ENCODE results near the gene COL27A1. TPM values are rescaled to one million over a fixed set of nuclear protein-coding genes. Genes with fewer than 3 reads are reported as not detected.

Gene COL27A1
- total RNA-seq, 1 donor from 2014 or later: 3.9 TPM

GRCh38 chr9:114206221-114206789 lies 51.0 kb downstream of the COL27A1 start:
- Mint-ChIP-seq H3K4me3 (ENCODE audit: unreplicated experiment) (no peak overlapping the region), H3K36me3 (ENCODE audit: unreplicated experiment) (no peaks in the 10 kb centered on the region), H3K4me1 (ENCODE audit: low read depth, unreplicated experiment) (no peaks in the 10 kb centered on the region), H3K27ac (ENCODE audit: unreplicated experiment) (no peak overlapping the region), H3K27me3 (ENCODE audit: unreplicated experiment) (no peaks in the 10 kb centered on the region), H3K9me3 (ENCODE audit: unreplicated experiment) (peaks cover 3% of the 10 kb centered on the region)
- DNase-seq: no peak
- TF ChIP-seq CTCF (IDR thresholded peaks at IDR 0.05; ENCODE audit: partially characterized antibody, unreplicated experiment): no peak

- Mint-ChIP-seq H3K27ac (ENCODE audit: unreplicated experiment) (no peak overlapping the region), H3K9me3 (ENCODE audit: unreplicated experiment) (peaks cover 3% of the 10 kb centered on the region), H3K36me3 (ENCODE audit: unreplicated experiment) (no peaks in the 10 kb centered on the region), H3K4me1 (ENCODE audit: low read depth, unreplicated experiment) (no peaks in the 10 kb centered on the region), H3K4me3 (ENCODE audit: unreplicated experiment) (no peak overlapping the region), H3K27me3 (ENCODE audit: unreplicated experiment) (peaks cover under 1% of the 10 kb centered on the region)
- DNase-seq: no peak
- TF ChIP-seq CTCF (IDR thresholded peaks at IDR 0.05; ENCODE audit: partially characterized antibody, unreplicated experiment): no peak
Observed at GRCh38 chr9:114207034-114207810, 51.9 kb downstream of the COL27A1 start.

- H3K9me3 Mint-ChIP-seq (ENCODE audit: unreplicated experiment): peaks cover 3% of the 10 kb centered on the region
- no peaks in the 10 kb centered on the region for H3K4me1 Mint-ChIP-seq (ENCODE audit: low read depth, unreplicated experiment)
- H3K27ac Mint-ChIP-seq (ENCODE audit: unreplicated experiment): no peak overlapping the region
- peaks cover 2% of the 10 kb centered on the region for H3K27me3 Mint-ChIP-seq (ENCODE audit: unreplicated experiment)
- no peak for DNase-seq
- no peak for TF ChIP-seq CTCF (IDR thresholded peaks at IDR 0.05; ENCODE audit: partially characterized antibody, unreplicated experiment)
- no peaks in the 10 kb centered on the region for H3K36me3 Mint-ChIP-seq (ENCODE audit: unreplicated experiment)
- no peak overlapping the region for H3K4me3 Mint-ChIP-seq (ENCODE audit: unreplicated experiment)
Observed at GRCh38 chr9:114207845-114208244, 52.5 kb downstream of the COL27A1 start.

GRCh38 chr9:114209151-114209550 lies 53.8 kb downstream of the COL27A1 start:
- Mint-ChIP-seq H3K4me3 (ENCODE audit: unreplicated experiment) (no peak overlapping the region), H3K36me3 (ENCODE audit: unreplicated experiment) (no peaks in the 10 kb centered on the region), H3K27ac (ENCODE audit: unreplicated experiment) (no peak overlapping the region), H3K4me1 (ENCODE audit: low read depth, unreplicated experiment) (no peaks in the 10 kb centered on the region), H3K9me3 (ENCODE audit: unreplicated experiment) (peaks cover 3% of the 10 kb centered on the region), H3K27me3 (ENCODE audit: unreplicated experiment) (peaks cover 2% of the 10 kb centered on the region)
- TF ChIP-seq CTCF (IDR thresholded peaks at IDR 0.05; ENCODE audit: partially characterized antibody, unreplicated experiment): no peak
- no peak for DNase-seq

GRCh38 chr9:114210136-114210535 lies 54.8 kb downstream of the COL27A1 start:
- TF ChIP-seq CTCF (IDR thresholded peaks at IDR 0.05; ENCODE audit: partially characterized antibody, unreplicated experiment): no peak
- DNase-seq: no peak
- no peak overlapping the region for H3K4me3 Mint-ChIP-seq (ENCODE audit: unreplicated experiment)
- H3K9me3 Mint-ChIP-seq (ENCODE audit: unreplicated experiment): peaks cover 3% of the 10 kb centered on the region
- H3K27me3 Mint-ChIP-seq (ENCODE audit: unreplicated experiment): peaks cover 2% of the 10 kb centered on the region
- no peaks in the 10 kb centered on the region for H3K36me3 Mint-ChIP-seq (ENCODE audit: unreplicated experiment)
- H3K4me1 Mint-ChIP-seq (ENCODE audit: low read depth, unreplicated experiment): no peaks in the 10 kb centered on the region
- H3K27ac Mint-ChIP-seq (ENCODE audit: unreplicated experiment): no peak overlapping the region
